Measurements from ENCODE around the gene KCNS1.

- TF ChIP-seq ELF4 (IDR thresholded peaks at IDR 0.05) (no peak), BHLHE40 (IDR thresholded peaks at IDR 0.05; ENCODE audit: borderline replicate concordance) (no peak), LEF1 (IDR thresholded peaks at IDR 0.05; ENCODE audit: borderline replicate concordance) (no peak), ARNT (IDR thresholded peaks at IDR 0.05) (no peak), SP1 (IDR thresholded peaks at IDR 0.05) (no peak), FOXA1 (IDR thresholded peaks at IDR 0.05) (no peak), NFRKB (IDR thresholded peaks at IDR 0.05) (no peak), FOXM1 (IDR thresholded peaks at IDR 0.05; ENCODE audit: borderline replicate concordance) (no peak), HDGF (IDR thresholded peaks at IDR 0.05; ENCODE audit: borderline replicate concordance) (no peak), FOXK2 (IDR thresholded peaks at IDR 0.05) (no peak), PKNOX1 (IDR thresholded peaks at IDR 0.05) (no peak)
These were observed 56.8 kb downstream of the KCNS1 start for GRCh38 chr20:45044084-45044573.

All from HEK293T (cell line).